NCI-H2081 (cell line): ENCODE measurements around the gene PHF10.
"Not testable (repeated sequence)": the region's sequence is repeated elsewhere in the genome, so short reads cannot be mapped to it uniquely, and the experiment has no call there.

Experiments used
- DNase-seq, 2 experiments: peaks; one replicate each; lab custom pipeline; 2025; lab: John Stamatoyannopoulos, UW

Gene PHF10

GRCh38 chr6:169724494-169725124 is at the start of gene PHF10:
TSS of gene PHF10 (minus strand) at chr6:169724500. CDS start at chr6:169723931, 569 bp downstream.
- DNase-seq: peak; percentile 69

GRCh38 chr6:169766921-169767736 is 42.8 kb upstream of the PHF10 start:
- no peak for DNase-seq

GRCh38 chr6:169766232-169766631 is 41.9 kb upstream of the PHF10 start:
- no peak for DNase-seq

- not testable (repeated sequence) for DNase-seq
Measured at GRCh38 chr6:169765789-169766188, 41.5 kb upstream of the PHF10 start.

- DNase-seq: no peak
Measured at GRCh38 chr6:169763881-169764280, 39.6 kb upstream of the PHF10 start.

GRCh38 chr6:169763308-169763707 is 39.0 kb upstream of the PHF10 start:
- DNase-seq: no peak

- DNase-seq: no peak
Measured at GRCh38 chr6:169755162-169755561, 30.9 kb upstream of the PHF10 start.

GRCh38 chr6:169752074-169752623 is 27.8 kb upstream of the PHF10 start:
- DNase-seq: no peak

- DNase-seq: peak; percentile 89 to 94
Measured at GRCh38 chr6:169751242-169752073, 27.2 kb upstream of the PHF10 start, which contains the start of the genes DYNLT2 and ERMARD. TSS of gene DYNLT2 (minus strand) at chr6:169751572. CDS start at chr6:169751458, 114 bp downstream. TSS of gene ERMARD (plus strand) at chr6:169751622. CDS start at chr6:169751658, 36 bp downstream.

GRCh38 chr6:169746556-169746955 is 22.3 kb upstream of the PHF10 start:
- no peak for DNase-seq

GRCh38 chr6:169745405-169745804 is 21.1 kb upstream of the PHF10 start:
- DNase-seq: no peak

GRCh38 chr6:169741344-169741743 is 17.0 kb upstream of the PHF10 start:
- no peak for DNase-seq

- DNase-seq: no peak
Measured at GRCh38 chr6:169738976-169739529, 14.8 kb upstream of the PHF10 start.

- no peak for DNase-seq
Measured at GRCh38 chr6:169738204-169738975, 14.1 kb upstream of the PHF10 start.

- no peak for DNase-seq
Measured at GRCh38 chr6:169729961-169730360, 5.7 kb upstream of the PHF10 start.

GRCh38 chr6:169726963-169727362 is 2.7 kb upstream of the PHF10 start:
- no peak for DNase-seq

- no peak for DNase-seq
Measured at GRCh38 chr6:169726049-169726400, 1.7 kb upstream of the PHF10 start.

- DNase-seq: peak in 1 of 2 experiments; percentile 19
Measured at GRCh38 chr6:169725125-169726048, 1.1 kb upstream of the PHF10 start.

GRCh38 chr6:169723991-169724493 is 258 bp downstream of the PHF10 start:
- DNase-seq: no peak
